ENCODE data around the gene GNB3. TPM values are rescaled to one million over a fixed set of nuclear protein-coding genes. Genes with fewer than 3 reads are reported as not detected.

Gene GNB3
- total and polyA plus RNA-seq, 2 of the 4 experiments (the other 2 are of a cell fraction), result 0.72 to 20.5 TPM

DNA sequence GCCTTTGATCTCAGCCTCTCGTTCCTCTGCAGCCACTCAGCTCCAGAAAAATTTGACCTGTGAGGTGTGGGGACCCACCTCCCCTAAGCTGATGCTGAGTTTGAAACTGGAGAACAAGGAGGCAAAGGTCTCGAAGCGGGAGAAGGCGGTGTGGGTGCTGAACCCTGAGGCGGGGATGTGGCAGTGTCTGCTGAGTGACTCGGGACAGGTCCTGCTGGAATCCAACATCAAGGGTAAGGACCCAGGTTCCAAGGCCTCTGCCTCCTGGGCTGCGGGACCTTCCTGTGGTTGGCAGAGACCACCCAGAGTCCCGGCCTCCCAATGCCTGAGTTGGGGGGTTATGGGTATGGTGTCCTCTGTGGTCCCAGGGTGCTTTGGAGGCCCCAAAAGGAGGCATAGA lies 23.6 kb upstream of the GNB3 start:
- Histone ChIP-seq H2AK5ac (ENCODE audit: low read depth, low read length) (no peak overlapping the region), H3K4me2 (ENCODE audit: low read depth, low read length) (no peak overlapping the region), H3K18ac (ENCODE audit: low read depth, low read length) (no peak overlapping the region), H3K4me3 (ENCODE audit: insufficient read depth, low read depth, low read length) (no peak overlapping the region), H4K8ac (ENCODE audit: low read depth in 2 of 2, low read length in 2 of 2) (no peak overlapping the region), H2AFZ (replicated peaks; ENCODE audit: low read length, poor library complexity) (no peak overlapping the region), H3K9me3 (ENCODE audit: control insufficient read depth, insufficient read depth, low read length) (no peaks in the 10 kb centered on the region), H3K56ac (ENCODE audit: extremely low read depth, insufficient read depth, low read length) (no peak overlapping the region), H3K27me3 (ENCODE audit: control insufficient read depth, insufficient read depth, low read length) (0 out of 2 replicates have a peak, but pooled peaks cover 2% of the 10 kb centered on the region), H4K5ac (ENCODE audit: low read depth, low read length) (no peak overlapping the region), H3K23ac (ENCODE audit: low read depth, low read length) (no peak overlapping the region), H3K9me1 (ENCODE audit: insufficient read depth, low read length) (peaks cover 4% of the 10 kb centered on the region; the same call in 1 of the 2 replicates), H3K4me1 (ENCODE audit: control insufficient read depth, insufficient read depth, low read length) (peaks cover 7% of the 10 kb centered on the region; the same call in 1 of the 2 replicates), H2BK15ac (ENCODE audit: low read depth, low read length) (no peak overlapping the region), H4K91ac (ENCODE audit: insufficient read depth, low read depth, low read length) (no peak overlapping the region), H3K36me3 (ENCODE audit: control insufficient read depth, insufficient read depth, low read length) (peaks cover 3% of the 10 kb centered on the region), H2BK5ac (ENCODE audit: low read depth, low read length, poor library complexity, severe bottlenecking) (no peak overlapping the region), H2BK20ac (ENCODE audit: low read depth, low read length) (no peak overlapping the region), H3K4ac (ENCODE audit: low read depth, low read length) (no peak overlapping the region), H2BK120ac (ENCODE audit: low read depth, low read length) (no peak overlapping the region), H2AK9ac (replicated peaks; ENCODE audit: low read depth, low read length, poor library complexity) (no peak overlapping the region), H4K20me1 (ENCODE audit: insufficient read depth, low read length) (no peaks in the 10 kb centered on the region), H3K9ac (ENCODE audit: low read depth, low read length) (no peak overlapping the region), H3K79me1 (ENCODE audit: low read depth in 1 of 2, low read length in 2 of 2) (0 out of 4 replicates have a peak, but pooled peaks cover 0 to 3% of the 10 kb centered on the region in 2 experiments), H3K27ac (ENCODE audit: insufficient read depth, low read length) (no peak overlapping the region), H3K14ac (replicated peaks; ENCODE audit: low read depth, low read length) (no peak overlapping the region)
- DNase-seq, result no peak
- TF ChIP-seq, protein P1, sequence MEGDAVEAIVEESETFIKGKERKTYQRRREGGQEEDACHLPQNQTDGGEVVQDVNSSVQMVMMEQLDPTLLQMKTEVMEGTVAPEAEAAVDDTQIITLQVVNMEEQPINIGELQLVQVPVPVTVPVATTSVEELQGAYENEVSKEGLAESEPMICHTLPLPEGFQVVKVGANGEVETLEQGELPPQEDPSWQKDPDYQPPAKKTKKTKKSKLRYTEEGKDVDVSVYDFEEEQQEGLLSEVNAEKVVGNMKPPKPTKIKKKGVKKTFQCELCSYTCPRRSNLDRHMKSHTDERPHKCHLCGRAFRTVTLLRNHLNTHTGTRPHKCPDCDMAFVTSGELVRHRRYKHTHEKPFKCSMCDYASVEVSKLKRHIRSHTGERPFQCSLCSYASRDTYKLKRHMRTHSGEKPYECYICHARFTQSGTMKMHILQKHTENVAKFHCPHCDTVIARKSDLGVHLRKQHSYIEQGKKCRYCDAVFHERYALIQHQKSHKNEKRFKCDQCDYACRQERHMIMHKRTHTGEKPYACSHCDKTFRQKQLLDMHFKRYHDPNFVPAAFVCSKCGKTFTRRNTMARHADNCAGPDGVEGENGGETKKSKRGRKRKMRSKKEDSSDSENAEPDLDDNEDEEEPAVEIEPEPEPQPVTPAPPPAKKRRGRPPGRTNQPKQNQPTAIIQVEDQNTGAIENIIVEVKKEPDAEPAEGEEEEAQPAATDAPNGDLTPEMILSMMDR (conservative IDR thresholded peaks at IDR 0.05; ENCODE audit: low read depth, low read length), result no peak
- TF ChIP-seq MAFK (IDR thresholded peaks at IDR 0.05; ENCODE audit: low read depth, low read length) (no peak), MXI1 (IDR thresholded peaks at IDR 0.05; ENCODE audit: borderline replicate concordance, low read depth, low read length) (no peak), CHD1 (IDR thresholded peaks at IDR 0.05; ENCODE audit: low read depth, low read length) (no peak), RAD21 (IDR thresholded peaks at IDR 0.05; ENCODE audit: low read length) (no peak), RFX5 (IDR thresholded peaks at IDR 0.05; ENCODE audit: low read depth, low read length) (no peak), CEBPB (IDR thresholded peaks at IDR 0.05; ENCODE audit: low read depth, low read length) (no peak), MAZ (IDR thresholded peaks at IDR 0.05; ENCODE audit: borderline replicate concordance, low read depth, low read length) (no peak), POLR2A (IDR thresholded peaks at IDR 0.05; ENCODE audit: low read depth, low read length) (no peak), NFE2L2 (IDR thresholded peaks at IDR 0.05; ENCODE audit: low read depth, low read length) (no peak), RCOR1 (IDR thresholded peaks at IDR 0.05; ENCODE audit: insufficient replicate concordance, low read length) (no peak)
- TF ChIP-seq, protein P2, sequence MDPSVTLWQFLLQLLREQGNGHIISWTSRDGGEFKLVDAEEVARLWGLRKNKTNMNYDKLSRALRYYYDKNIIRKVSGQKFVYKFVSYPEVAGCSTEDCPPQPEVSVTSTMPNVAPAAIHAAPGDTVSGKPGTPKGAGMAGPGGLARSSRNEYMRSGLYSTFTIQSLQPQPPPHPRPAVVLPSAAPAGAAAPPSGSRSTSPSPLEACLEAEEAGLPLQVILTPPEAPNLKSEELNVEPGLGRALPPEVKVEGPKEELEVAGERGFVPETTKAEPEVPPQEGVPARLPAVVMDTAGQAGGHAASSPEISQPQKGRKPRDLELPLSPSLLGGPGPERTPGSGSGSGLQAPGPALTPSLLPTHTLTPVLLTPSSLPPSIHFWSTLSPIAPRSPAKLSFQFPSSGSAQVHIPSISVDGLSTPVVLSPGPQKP (IDR thresholded peaks at IDR 0.05; ENCODE audit: borderline replicate concordance, low read depth, low read length), result no peak
- in situ Hi-C loops (cut with MboI; ENCODE audit: low sequenced_read_pairs), result no loop called here
- intact Hi-C loops (cut with micrococcal nuclease), result no loop called here
- WGBS, 2 experiments (ENCODE audit: extremely low coverage in 2 of 2, insufficient read length in 1 of 2), result 86% methylated on average over 4 of the region's 8 CpGs; no CpG with 5 or more reads in 1 of the 2 experiments
- CTCF ChIA-PET, result no interaction called here
- dilution Hi-C loops (cut with HindIII; ENCODE audit: low sequenced_read_pairs, unreplicated experiment), result no loop called here
- no peak for ATAC-seq (ENCODE audit: low read depth)
- no TSS peak for BruUV-seq (replicated peaks)
- POLR2A ChIA-PET (ENCODE audit: unreplicated experiment), result no interaction called here
